Neuron (in vitro differentiated cells): Measurements from ENCODE around the gene CTNS.

Source experiments
- H2AFZ ChIP-seq: one replicate; pipeline ENCODE4 v1.6.1; 2013; ENCODE audit warnings: low read depth, mild to moderate bottlenecking, inconsistent platforms, low read length, moderate library complexity
- H3K27me3 ChIP-seq: one replicate; pipeline ENCODE4 v1.6.1; 2013; ENCODE audit warnings: low read length; ENCODE audit not compliant: insufficient read depth
- H3K36me3 ChIP-seq: one replicate; pipeline ENCODE4 v1.6.1; 2013; ENCODE audit warnings: low read length; ENCODE audit not compliant: insufficient read depth
- H3K4me1 ChIP-seq: one replicate; pipeline ENCODE4 v1.6.1; 2013; ENCODE audit warnings: low read length; ENCODE audit not compliant: insufficient read depth
- H3K4me3 ChIP-seq: 2 replicates; pipeline ENCODE4 v1.5.1; 2013; ENCODE audit warnings: mild to moderate bottlenecking, low read length, moderate library complexity
- H3K9me3 ChIP-seq: one replicate; pipeline ENCODE4 v1.6.1; 2013; ENCODE audit warnings: low read length

The CTNS gene

GRCh38 chr17:3635474-3636153, 946 bp upstream of the CTNS start:
- H3K4me3 ChIP-seq: peak overlapping the region; percentile 78
- H3K27me3 ChIP-seq: no peaks in the 10 kb centered on the region
- H3K9me3 ChIP-seq: no peaks in the 10 kb centered on the region
- peak overlapping the region; percentile 95 for H2AFZ ChIP-seq
- H3K36me3 ChIP-seq: peaks cover 15% of the 10 kb centered on the region
- peaks cover 16% of the 10 kb centered on the region for H3K4me1 ChIP-seq

DNA sequence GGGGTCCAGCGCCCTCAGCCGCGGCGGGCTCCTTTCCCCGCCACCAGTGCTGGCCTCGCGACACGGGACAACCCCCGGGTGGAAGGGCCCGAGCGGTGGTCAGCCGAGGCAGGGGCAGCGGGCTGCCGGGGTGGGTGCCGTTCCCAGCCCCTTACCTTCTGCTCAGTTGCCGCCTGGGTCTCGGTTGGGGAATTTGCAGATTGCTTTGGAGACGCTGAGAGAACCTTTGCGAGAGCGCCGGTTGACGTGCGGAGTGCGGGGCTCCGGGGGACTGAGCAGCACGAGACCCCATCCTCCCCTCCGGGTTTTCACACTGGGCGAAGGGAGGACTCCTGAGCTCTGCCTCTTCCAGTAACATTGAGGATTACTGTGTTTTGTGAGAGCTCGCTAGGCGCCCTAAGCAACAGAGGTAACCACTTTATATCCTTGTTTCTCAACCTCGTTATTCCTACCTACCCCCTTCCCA, 381 bp downstream of the CTNS start:
- peaks cover 13% of the 10 kb centered on the region for H3K36me3 ChIP-seq
- H2AFZ ChIP-seq: peak overlapping the region; percentile 95
- no peaks in the 10 kb centered on the region for H3K9me3 ChIP-seq
- H3K4me3 ChIP-seq: peak overlapping the region; percentile 78
- H3K4me1 ChIP-seq: peaks cover 22% of the 10 kb centered on the region
- H3K27me3 ChIP-seq: no peaks in the 10 kb centered on the region

GRCh38 chr17:3639981-3640596, 3.5 kb downstream of the CTNS start:
- Histone ChIP-seq H3K4me3 (no peak overlapping the region), H2AFZ (no peak overlapping the region), H3K36me3 (peaks cover 14% of the 10 kb centered on the region), H3K4me1 (peaks cover 22% of the 10 kb centered on the region), H3K9me3 (no peaks in the 10 kb centered on the region), H3K27me3 (no peaks in the 10 kb centered on the region)

DNA sequence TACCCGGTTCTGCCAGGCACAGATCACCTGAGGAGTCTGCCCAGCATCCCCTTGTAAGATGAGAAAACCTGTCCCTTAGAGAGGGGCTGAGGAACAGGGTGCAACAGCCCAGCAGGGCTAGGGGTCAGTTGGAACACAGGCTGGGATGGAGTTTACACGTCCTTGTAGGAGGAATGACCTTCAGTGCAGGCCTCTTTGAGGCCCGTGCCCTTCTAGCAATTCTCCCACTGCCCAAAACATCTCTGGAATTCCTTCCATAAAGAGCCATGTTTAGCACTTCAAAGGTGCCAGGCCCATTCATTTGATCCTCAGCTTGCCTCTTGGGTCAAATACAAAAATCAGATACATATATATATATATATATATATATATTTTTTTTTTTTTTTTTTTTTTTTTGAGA, 4.5 kb downstream of the CTNS start:
- Histone ChIP-seq H3K27me3 (no peaks in the 10 kb centered on the region), H3K4me1 (peaks cover 18% of the 10 kb centered on the region), H3K9me3 (no peaks in the 10 kb centered on the region), H2AFZ (no peak overlapping the region), H3K4me3 (no peak overlapping the region), H3K36me3 (peaks cover 16% of the 10 kb centered on the region)

DNA sequence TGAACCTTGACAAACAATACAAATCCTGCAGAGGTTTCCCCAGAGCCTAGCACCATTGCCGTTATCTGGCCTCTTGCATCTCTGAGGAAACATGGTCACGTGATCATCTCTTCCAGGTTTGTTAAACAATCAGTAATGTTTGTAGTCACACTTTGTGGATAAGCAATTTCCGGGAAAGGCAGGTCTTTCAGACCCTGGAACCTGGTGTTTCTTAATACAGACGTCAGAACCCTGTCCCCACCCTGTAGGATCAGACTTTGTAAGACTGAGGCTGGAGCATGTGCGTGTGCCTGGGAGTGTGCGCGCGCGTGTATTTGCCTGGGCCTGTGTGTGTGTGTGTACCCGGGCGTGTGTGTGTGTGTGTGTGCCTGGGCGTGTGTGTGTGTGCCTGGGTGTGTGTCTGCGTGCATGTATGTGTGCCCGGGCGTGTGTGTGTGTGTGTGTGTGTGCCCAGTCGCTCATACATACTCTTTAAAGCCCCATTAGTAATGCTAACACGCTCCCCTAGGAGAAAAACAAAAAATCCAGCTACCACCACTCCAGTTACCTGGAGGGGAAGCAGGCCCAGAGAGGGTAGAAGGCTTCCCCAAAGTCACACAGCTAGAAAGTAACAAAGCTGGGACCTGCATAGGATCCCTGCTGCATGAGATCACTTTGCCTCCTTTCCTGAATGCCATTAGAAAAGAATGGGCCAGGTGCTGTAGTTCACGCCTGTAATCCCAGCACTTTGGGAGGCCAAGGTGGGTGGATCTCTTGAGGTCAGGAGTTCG, 5.3 kb downstream of the CTNS start:
- peaks cover 18% of the 10 kb centered on the region for H3K4me1 ChIP-seq
- H3K36me3 ChIP-seq: peaks cover 16% of the 10 kb centered on the region
- H2AFZ ChIP-seq: no peak overlapping the region
- H3K27me3 ChIP-seq: no peaks in the 10 kb centered on the region
- no peaks in the 10 kb centered on the region for H3K9me3 ChIP-seq
- no peak overlapping the region for H3K4me3 ChIP-seq

- H3K9me3 ChIP-seq: no peaks in the 10 kb centered on the region
Observed at GRCh38 chr17:3643889-3644349, 7.4 kb downstream of the CTNS start.

GRCh38 chr17:3645310-3645709, 8.8 kb downstream of the CTNS start:
- H3K36me3 ChIP-seq: peaks cover 16% of the 10 kb centered on the region
- H3K4me1 ChIP-seq: peaks cover 16% of the 10 kb centered on the region

More at GRCh38 chr17:3643889-3644349, 7.4 kb downstream of the CTNS start:
- Histone ChIP-seq H2AFZ (no peak overlapping the region), H3K4me1 (peaks cover 23% of the 10 kb centered on the region), H3K27me3 (no peaks in the 10 kb centered on the region), H3K4me3 (no peak overlapping the region), H3K36me3 (peaks cover 16% of the 10 kb centered on the region)

GRCh38 chr17:3647251-3647650, 10.7 kb downstream of the CTNS start:
- H3K27me3 ChIP-seq: no peaks in the 10 kb centered on the region
- peaks cover 7% of the 10 kb centered on the region for H3K4me1 ChIP-seq
- peaks cover 13% of the 10 kb centered on the region for H3K36me3 ChIP-seq
- no peak overlapping the region for H3K4me3 ChIP-seq
- no peaks in the 10 kb centered on the region for H3K9me3 ChIP-seq
- H2AFZ ChIP-seq: no peak overlapping the region

More at GRCh38 chr17:3645310-3645709, 8.8 kb downstream of the CTNS start:
- Histone ChIP-seq H3K27me3 (no peaks in the 10 kb centered on the region), H3K4me3 (no peak overlapping the region), H3K9me3 (no peaks in the 10 kb centered on the region), H2AFZ (no peak overlapping the region)

DNA sequence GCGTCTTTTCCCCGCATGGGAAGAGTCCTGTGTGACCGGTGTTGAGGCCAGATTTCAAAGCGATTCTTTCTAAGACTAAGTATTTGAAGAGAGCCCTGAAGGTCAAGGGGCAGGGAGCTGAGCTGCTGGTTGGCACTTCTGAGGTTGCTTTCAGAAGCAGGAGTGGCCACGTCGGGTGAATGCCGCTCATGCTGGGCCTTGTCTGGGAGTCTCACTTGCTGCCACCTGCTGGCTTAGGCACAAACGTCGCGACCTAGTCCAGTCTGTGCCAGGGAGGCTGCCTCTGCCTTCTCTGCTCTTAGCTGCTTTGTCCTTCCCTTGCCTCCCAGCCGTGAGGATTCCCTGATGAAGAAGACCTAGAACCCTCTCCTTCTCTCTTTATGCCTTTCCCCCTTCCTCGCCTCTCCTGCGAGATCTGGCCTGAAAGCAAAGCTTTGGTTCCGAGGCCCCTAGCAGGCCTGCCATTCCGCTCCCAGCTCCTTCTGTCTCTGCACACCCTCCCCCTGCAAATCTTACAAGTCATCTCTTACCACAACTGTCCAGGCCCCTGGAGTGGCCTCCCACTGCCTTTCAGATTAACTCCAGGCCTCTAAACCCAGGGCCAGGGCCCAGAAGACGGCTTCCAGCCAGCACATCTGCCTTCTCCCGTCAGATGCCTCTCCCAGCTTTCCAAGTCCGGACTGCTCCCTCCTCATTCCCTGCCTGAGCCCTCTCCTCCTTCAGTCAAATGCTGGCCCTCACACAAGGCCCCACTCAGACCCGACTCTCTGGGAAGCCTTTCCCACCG, 11.4 kb downstream of the CTNS start:
- Histone ChIP-seq H2AFZ (no peak overlapping the region), H3K4me3 (no peak overlapping the region), H3K9me3 (no peaks in the 10 kb centered on the region), H3K27me3 (no peaks in the 10 kb centered on the region), H3K36me3 (peaks cover 9% of the 10 kb centered on the region), H3K4me1 (peaks cover 7% of the 10 kb centered on the region)

DNA sequence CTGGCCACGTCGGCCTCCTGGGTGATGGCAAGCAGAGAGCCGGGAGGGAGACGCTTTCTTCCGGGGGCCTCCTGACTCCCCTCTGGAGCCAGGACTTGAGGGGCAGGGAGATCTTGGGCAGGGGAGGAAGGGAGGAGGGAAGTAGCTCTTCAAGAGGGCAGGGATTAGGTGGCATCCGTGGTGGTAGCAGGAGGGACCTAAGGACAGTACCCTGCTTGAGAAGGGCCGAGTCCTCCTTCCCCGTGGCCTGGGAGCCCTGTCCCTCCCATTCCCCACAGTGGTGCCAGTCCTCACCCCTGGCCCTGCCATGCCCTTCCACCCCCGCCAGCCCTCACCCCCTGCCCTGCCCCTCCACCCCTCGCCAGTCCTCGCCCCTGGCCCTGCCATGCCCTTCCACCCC, 19.2 kb downstream of the CTNS start:
- Histone ChIP-seq H3K27me3 (no peaks in the 10 kb centered on the region), H3K4me1 (peaks cover 3% of the 10 kb centered on the region), H3K36me3 (peaks cover 6% of the 10 kb centered on the region), H3K4me3 (no peak overlapping the region), H3K9me3 (no peaks in the 10 kb centered on the region), H2AFZ (no peak overlapping the region)

DNA sequence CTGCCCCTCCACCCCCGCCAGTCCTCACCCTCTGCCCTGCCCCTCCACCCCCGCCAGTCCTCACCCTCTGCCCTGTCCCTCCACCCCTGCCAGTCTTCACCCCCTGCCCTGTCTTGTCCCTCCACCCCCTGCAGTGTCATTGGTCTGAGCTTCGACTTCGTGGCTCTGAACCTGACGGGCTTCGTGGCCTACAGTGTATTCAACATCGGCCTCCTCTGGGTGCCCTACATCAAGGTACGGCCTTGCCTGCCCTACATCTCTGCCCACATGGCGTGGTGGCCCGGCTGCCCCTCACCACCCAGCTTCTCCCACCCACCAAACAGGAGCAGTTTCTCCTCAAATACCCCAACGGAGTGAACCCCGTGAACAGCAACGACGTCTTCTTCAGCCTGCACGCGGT, 19.8 kb downstream of the CTNS start:
- Histone ChIP-seq H2AFZ (no peak overlapping the region), H3K36me3 (peaks cover 6% of the 10 kb centered on the region), H3K27me3 (no peaks in the 10 kb centered on the region), H3K4me1 (peaks cover 3% of the 10 kb centered on the region), H3K9me3 (no peaks in the 10 kb centered on the region), H3K4me3 (no peak overlapping the region)

- H3K9me3 ChIP-seq: no peaks in the 10 kb centered on the region
- no peak overlapping the region for H2AFZ ChIP-seq
- peaks cover 3% of the 10 kb centered on the region for H3K4me1 ChIP-seq
- peaks cover 9% of the 10 kb centered on the region for H3K36me3 ChIP-seq
- no peak overlapping the region for H3K4me3 ChIP-seq
- H3K27me3 ChIP-seq: no peaks in the 10 kb centered on the region
Observed at GRCh38 chr17:3656755-3657587, 20.4 kb downstream of the CTNS start.
